Skeletal muscle cell (primary cell): ENCODE data around the gene ATXN7L1.
"Not testable (repeated sequence)": the region's sequence is repeated elsewhere in the genome, so short reads cannot be mapped to it uniquely, and the experiment has no call there.

Experiments
- DNase-seq: peaks from one replicate; pipeline ENCODE4 v3.0.0-alpha.2; 2010; ENCODE audit warnings: low read depth
- H3K4me3 ChIP-seq: 2 replicates; pipeline ENCODE4 v1.5.1; 2011; ENCODE audit warnings: low read depth, mild to moderate bottlenecking, control low read depth, low read length, moderate library complexity

Gene ATXN7L1

DNA sequence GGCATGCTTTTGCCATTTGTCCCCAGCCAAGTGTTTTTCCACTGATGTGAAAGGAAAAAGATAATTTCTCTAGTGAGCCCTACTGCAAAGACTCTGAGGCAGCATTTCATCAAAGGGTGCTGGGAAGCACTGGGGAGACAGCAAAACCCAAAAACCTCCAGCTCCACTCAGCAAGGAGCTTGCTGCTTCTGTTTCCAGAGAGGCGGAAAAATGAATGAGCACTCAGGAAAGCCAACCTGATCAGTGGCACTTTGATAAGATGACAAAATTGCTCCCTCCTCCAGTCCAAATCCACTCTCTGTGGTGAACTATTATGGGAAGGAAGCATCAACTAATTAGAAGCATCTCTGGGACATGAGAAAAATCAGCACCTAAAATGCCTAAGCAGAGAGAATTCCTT is 68.2 kb downstream of the ATXN7L1 start:
- H3K4me3 ChIP-seq: no peak overlapping the region

DNA sequence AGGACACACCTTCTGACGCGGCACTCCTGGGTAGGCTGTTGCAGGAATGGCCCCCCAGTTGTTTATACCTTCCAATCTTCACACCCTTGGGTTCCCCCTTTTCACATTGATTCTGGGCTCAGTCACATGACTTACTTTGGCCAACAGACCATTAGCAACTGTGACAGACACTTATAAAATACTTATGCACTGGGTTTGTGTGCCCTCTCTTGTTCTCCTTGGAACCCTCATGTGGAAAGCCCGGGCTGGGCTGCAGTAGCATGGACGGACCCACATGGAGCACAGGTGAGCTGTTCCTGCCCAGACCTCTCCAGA is 69.0 kb downstream of the ATXN7L1 start:
- H3K4me3 ChIP-seq: no peak overlapping the region
- DNase-seq: no peak

More for the DNA sequence above, 68.2 kb downstream of the ATXN7L1 start:
- no peak for DNase-seq

DNA sequence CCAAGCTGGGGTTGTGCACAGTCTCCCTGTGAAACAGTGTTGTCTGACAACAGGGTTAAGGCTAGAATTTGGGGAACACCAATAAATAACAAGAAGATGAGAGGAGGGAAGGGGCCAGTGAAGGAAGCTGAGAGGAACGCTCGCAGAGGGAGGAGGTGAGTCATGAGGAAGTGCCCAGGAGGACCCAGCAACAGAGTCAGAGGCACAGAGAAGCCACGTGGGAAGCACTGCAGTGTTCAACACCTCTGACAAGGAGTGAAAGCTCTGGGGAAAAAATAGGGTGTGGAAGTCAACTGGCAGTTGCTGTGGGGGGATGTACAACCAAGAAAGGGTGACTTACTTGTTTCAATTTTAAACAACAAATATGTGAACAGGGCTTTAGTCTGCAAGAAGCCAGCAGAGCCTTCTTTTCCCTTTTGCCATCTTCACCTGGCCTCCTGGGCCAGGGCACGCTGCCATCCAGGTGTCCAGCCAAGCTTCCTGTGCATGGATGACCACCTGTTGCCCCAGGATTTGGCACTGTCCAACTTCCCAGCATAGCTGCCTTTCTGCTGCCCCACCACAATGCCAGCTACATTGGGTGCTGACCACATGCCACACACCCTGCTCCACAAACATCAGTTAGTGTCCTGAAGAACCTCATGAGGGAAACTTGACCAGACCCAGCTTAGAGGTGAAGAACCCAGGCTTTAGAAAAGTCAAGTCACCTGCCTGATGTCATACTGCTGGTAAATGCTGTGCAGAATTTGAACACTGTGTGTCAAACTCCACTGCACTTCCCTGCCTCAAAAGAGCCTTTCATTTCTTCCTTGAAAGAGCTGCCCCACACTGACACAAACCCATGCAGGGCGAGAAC is 69.6 kb downstream of the ATXN7L1 start:
- H3K4me3 ChIP-seq: no peak overlapping the region

DNA sequence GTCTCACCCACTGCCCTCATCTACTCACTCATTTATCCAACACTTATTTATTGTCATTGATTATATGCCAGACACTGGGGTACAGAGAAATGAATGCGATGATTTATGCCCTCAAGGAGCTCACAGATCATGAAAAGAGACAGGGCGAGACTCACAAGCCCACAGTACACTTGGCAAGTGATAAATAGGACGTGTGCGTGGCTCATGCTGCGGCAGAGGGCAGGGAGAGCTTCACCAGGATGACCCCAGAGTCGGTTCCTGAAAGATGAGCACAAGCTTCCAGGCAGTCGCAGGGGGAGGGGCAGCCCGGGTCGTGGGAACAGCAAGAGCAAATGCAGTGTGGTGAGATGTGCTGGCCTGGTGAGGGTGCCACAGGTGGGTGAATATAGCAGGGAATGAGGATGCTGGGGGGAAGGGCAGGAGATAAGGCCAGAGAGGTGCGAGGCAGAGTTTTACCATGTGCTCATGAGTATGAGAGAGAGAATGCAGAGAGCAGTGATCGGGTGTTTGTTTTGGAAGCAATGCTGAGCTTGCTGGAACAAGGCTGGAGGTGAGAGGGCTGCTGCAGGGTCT is 70.9 kb downstream of the ATXN7L1 start:
- DNase-seq: no peak
- H3K4me3 ChIP-seq: no peak overlapping the region

More for the DNA sequence above, 69.6 kb downstream of the ATXN7L1 start:
- no peak for DNase-seq

DNA sequence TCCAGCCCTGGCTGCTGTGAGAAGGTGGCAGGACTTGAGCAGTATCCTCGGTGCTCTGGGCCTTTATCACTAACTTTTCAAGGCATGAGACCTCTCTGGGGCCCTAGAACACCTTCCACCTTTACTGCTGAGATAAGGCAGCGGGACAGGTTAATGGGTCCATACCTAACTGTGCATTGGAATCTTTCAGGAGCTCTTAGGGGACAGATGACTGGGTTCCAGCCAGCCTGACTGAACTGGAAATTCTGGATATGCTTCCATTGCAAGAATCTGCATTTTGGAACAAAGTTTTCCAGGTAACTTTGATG is 73.0 kb downstream of the ATXN7L1 start:
- DNase-seq: no peak
- H3K4me3 ChIP-seq: no peak overlapping the region

DNA sequence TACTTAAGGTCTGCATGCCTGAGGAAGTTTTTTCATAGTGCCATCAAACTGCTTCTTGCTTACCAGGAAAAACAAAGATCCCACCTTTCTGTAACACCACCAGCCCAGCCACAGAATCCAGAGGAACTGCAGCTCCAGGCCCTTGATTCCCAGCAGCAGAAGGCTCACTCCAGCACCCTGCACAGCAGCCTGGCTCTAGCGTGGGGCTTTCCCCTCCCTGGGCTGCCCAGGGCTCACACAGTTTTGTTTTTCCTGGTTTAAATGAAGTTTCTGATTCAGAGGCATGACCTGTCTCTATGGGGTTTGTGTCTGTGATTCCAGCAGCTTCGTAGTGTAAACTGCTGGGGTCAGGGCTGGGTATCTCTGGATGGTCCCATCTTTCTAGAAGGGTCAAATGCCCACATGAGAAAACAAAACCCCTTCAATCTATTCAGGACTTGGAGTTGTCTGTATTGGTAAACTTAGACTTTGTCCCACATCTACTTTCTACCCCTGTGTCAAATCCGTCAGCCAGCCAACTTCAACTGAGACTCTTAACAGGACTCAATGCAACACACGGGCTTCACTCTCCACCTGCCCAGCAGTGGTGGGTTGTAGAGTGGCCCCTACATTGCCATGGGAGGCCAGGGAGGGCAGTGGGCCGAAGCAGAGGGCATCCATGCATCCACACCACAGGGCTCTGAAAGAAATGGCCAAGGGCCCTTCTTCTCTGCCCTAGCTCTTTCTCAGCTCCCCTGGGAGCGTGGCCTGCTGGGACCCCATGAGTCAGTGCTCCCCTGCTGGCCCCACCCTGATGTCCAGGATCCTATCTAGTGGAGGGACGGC is 73.6 kb downstream of the ATXN7L1 start:
- DNase-seq: no peak
- H3K4me3 ChIP-seq: no peak overlapping the region

DNA sequence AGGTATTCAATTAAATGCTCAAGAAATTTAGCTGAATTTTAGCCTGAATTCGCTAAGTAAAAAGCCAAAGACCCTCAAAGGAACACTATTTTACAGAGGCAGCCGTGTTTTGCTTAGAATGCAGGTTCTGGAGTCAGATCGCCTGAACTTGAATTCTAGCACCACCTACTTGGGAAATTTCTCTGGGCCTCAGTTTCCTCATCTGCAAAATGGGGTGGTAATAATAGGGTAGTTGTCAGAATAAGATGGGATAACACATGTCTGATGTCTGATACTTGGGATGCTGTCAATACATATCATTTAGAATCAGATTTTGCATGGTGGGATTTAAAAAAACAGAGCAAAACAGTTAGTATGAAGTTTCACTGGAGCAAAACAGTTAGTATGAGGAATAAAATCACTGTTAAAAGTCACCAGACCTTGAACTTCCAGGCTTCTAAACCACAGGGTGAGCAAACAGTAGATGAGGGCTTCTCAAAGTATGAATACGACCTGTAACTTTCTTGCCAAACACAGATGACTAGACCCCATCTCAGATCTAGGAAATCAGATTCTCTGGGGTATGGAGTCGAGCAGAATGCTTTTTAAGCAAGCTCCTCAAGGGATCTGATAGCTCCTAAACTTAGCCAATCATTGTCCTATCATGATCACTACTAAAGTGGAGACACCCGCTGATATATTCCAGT is 75.4 kb downstream of the ATXN7L1 start:
- no peak for DNase-seq
- no peak overlapping the region for H3K4me3 ChIP-seq

DNA sequence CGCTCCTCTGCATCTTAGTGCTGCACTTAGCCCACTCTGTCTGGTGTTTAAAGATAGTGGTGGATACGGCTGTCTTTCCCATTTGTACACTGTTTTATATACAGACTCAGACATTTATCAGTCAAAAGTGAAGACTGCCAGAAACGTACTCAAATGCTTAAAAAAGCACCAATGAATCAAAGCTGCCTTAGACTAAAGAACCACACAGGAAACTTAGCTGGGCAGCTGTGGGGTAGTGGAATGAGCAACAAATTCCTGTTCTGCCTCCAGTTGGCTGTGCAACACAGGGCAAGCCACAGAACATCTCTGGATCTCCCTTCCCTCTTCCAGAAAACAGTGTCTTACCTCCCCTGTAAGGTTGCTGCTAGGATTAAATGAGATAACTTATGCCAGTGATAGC is 76.0 kb downstream of the ATXN7L1 start:
- no peak overlapping the region for H3K4me3 ChIP-seq
- no peak for DNase-seq

DNA sequence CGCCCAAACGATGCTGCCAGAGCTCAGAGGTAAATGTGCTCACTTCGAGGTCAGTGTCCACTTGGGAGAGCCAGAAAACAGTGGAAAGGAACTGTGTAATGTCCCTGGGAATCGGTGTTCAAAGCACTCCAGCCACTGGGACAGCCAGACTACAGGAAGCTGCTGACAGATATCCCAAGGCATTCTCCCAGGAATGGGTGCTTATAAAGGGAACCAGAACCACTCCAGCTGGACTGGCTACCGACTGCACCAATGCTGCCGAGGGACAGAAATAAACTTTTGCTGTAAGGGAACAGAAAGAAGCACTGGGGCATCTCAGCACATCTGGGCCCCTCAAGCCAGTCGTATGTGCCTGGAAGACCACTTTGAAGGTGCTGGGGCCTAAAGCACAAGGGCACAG is 76.7 kb downstream of the ATXN7L1 start:
- H3K4me3 ChIP-seq: no peak overlapping the region
- DNase-seq: no peak

DNA sequence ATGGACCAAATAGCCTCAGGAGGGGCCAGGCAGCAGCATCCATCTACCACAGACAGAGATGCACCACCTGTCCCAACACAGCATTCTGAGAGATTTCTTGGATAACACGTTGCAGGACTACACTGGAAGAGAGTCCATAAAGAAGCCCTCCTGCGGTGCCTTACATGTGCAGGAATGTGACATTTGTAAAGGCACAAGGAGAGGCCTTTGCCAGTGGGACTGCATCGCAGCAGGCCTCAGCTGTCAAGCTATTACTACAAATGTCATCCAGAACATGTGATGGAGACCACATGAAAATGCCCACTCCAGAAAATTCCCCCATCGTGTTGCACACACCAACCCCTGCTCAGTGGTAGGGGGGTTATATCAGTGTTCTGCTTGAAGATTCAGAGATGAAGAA is 77.4 kb downstream of the ATXN7L1 start:
- no peak overlapping the region for H3K4me3 ChIP-seq
- no peak for DNase-seq

DNA sequence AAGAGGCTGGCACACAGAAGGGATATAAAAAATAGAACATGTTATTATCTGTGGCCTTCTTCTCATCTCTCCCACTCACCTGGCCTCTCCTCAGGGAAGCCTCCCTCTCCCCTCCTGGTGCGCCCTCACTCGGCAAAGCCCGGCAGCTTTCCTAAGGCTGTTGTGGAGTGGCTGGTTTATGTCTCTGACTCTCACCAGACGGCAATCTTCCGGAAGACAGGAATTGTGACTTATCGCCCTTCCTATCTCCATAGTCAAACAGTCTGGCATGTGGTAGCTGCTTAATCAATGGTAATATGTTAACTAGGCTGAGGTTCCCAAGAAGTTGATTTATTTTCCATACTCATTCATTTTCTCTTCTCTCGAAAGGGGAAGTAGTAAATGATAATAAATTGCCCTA is 78.7 kb downstream of the ATXN7L1 start:
- no peak for DNase-seq

DNA sequence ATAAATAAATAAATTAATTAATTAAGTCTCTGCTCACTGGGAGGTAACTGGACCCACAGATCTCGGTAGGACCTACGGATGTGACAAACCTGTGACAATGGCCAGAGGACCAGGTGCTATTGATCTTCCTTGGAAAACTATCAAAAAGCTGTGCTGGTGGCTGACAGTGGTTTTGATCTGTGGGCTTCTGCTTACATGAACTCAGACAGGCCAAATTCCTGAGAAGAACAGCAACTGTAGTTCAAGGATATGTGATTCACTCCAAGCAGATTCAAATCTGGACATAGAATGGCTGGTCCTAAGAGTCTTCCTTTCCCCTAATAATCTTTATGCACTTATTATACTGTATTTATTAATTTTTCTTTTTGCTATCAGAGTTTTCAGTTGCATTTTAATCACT is 80.0 kb downstream of the ATXN7L1 start:
- no peak for DNase-seq
- H3K4me3 ChIP-seq: no peak overlapping the region

More for the DNA sequence above, 78.7 kb downstream of the ATXN7L1 start:
- no peak overlapping the region for H3K4me3 ChIP-seq

DNA sequence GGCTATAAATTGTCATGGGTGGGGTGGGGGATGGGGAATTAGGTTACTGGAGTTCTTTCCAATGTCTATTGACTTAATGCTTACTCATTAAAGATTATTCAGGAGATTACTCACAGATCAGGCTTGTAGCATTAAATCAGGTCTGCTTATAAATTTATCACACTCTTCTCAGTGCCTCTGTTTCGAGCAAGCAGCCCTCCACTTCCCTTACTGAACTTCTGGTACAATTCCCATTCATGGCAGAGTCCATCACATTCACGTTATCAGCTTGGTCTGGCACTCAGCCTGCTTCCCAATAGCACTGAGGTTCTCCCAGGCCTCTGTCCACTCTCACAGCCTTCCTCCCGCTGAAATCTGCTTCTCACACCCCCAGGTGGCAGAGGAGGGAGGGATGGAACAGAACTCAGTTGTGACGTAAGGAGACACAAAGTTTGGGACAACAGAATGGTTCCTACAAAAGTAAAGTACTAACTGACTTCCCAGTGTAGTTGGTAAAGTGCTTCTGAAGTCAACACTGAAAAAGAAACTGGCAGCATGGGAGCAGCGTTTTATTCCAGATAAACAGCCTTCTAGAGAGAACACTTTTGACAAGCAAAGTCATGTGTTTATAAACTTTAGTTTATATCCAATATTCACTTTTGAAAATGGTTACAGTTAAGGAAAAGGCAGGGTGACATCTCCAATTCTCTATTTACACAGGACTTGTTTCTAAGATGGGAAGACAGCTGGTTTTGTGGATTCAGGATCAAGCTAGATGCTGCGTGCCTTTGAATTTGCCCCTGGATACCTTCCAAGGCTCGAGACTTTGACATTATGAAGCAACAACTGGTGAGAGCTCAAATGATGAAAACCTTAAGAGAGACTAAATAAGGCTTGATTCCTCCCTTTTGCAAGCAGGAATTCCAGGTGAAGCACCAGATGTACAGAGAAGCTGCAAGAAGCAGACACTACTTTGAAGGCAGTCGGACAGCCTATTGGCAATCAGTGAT is 81.4 kb downstream of the ATXN7L1 start:
- H3K4me3 ChIP-seq: no peak overlapping the region
- peak; percentile 45 for DNase-seq

DNA sequence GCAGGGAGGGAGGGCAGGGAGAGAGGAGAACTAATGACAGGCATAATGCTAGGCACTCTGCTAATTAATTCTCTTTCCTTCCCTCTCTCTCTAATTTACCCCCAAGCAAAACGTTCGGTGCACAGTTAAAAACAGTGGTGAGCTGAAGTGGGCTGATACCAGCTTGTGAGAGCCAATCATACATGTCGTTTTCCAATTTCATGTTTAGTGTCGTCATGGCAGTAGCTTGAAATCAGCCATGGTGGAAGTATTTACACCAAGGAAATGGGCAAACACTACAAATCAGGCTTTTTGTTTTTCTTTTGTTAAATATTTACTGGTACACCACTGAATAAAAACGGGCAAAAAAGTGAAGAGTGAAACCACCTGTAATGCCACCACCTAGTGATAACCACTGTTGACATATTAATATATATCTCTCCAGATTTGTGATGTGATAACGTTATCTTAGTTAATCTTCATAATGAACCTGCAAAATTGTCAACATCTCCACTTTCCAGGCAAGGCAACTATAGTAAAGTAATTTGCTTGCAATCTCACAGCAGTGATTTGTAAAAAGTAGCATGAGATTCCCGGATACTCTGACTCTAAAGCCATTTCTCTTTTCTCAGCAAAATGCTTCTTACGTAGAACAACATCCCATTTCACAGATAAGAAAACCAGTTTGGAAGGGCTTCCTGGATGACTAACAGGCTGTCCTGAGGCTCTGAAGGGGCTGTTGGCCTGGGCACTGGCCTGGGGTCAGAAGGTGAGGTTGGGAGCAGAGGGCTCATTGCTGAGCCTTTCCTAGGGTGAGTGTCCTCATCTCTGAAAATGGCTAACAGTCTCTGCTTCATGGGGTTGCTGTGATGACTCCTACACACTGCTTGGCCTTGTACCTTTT is 83.7 kb downstream of the ATXN7L1 start:
- no peak overlapping the region for H3K4me3 ChIP-seq

DNA sequence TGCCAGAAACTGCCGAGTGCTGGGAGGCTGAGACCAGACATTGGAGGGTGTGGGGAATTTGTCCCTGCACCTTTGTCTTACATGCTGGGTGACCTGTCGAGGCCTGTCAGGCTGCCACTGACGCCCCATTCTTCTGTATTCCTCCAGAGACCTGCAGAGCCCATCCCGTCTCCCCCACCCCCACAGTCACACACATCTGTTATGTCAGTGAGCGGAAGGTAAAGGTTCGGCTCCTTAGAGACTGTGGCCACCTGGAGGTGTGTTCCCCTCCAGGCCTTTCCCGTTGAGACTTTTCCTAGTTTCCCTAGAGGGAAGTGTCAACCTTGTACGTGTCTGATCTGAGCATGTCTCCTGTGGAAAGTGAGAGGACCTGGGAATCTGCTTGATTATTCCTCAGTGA is 84.5 kb downstream of the ATXN7L1 start:
- DNase-seq: no peak
- no peak overlapping the region for H3K4me3 ChIP-seq

More for the DNA sequence above, 83.7 kb downstream of the ATXN7L1 start:
- no peak for DNase-seq

DNA sequence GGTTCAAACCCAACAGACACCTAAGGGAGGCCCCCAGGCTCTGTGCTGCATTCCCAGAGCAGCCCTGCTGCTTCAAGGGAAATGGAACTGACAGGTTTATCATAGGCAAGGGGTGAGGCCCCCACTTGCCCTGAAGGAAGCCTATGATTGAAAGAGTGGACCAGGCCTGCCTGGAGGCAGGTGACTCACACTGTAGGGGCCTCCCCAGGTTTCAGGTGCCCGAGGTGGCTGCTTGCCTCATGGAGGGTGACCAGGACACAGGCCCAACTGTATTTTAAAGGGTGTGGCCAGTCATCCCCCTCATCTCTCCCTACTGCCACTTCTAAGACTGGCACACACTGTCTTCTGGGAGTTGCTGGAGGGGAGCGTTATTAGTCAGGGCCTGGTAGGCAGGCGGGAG is 85.4 kb downstream of the ATXN7L1 start:
- H3K4me3 ChIP-seq: no peak overlapping the region
- no peak for DNase-seq

DNA sequence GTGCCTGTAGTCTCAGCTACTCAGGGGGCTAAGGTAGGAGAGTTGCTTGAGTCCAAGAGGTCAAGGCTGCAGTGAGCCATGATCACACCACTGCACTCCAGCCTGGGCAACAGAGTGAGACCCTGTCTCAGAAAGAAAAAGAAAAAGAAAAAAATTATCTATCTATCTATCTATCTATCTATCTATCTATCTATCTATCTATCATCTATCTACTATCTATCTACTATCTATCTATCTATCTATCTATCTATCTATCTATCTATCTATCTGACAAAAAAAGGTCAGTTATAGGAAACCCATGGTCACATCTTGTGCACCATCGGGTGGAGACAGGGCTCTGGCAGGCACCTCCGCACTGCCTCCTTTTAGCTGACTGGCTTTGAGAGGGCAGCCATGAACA is 85.9 kb downstream of the ATXN7L1 start:
- H3K4me3 ChIP-seq, DNase-seq: not testable (repeated sequence)

DNA sequence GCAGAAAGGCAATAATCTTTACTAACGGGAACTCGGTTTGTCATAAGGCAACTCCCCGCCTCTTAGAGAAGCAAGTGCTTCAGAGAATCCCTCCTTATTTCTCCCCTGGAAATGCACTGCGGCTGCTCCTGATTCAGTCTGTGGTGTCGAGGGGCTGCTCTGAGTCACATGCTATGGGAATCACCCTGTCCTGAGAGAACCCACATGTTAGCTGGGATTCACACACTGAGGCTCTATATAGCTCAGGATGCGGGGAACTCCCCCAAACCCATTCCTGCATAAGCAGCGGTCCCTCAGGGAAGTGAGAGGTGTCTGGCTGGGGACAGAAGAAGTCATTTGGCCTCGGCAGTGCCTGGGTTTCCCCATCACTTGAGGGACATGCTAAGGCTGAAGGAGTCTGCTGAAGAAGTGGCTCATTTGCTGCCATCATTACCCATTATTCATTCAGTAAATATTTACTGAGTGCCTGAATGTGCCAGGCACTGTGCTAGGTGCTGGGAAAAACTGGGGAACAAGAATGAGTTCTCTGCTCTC is 87.5 kb downstream of the ATXN7L1 start:
- H3K4me3 ChIP-seq: no peak overlapping the region
- no peak for DNase-seq
